Gastroesophageal sphincter (tissue), 4 donors: Measurements from ENCODE around the gene TXNRD1. TPM values are rescaled to one million over a fixed set of nuclear protein-coding genes. Genes with fewer than 3 reads are reported as not detected.
"Not testable (repeated sequence)": the region's sequence is repeated elsewhere in the genome, so short reads cannot be mapped to it uniquely, and the experiment has no call there.

Source experiments
- ATAC-seq: fragments of 150-250 bp; one replicate; pipeline ENCODE4 v1.9.1; 2016; ENCODE audit warnings: mild to moderate bottlenecking, moderate library complexity
- H3K27ac ChIP-seq, 4 donors: fragments of 200-600 bp; sonication (generic) in 3 of 4; 1 replicate in 3 of 4; 2 replicates in 1 of 4; pipeline ENCODE4 v1.5.1; 2016 to 2019
- H3K27me3 ChIP-seq: fragments of 200-600 bp; sonication (generic); one replicate; pipeline ENCODE4 v1.5.1; 2019
- H3K36me3 ChIP-seq, 2 donors: fragments of 200-600 bp; sonication (generic); one replicate each; pipeline ENCODE4 v1.5.1; 2019; ENCODE audit warnings: control low read depth in 1 of 2
- H3K4me1 ChIP-seq, 3 donors: fragments of 200-600 bp; sonication (generic); 1 replicate in 2 of 3; 2 replicates in 1 of 3; pipeline ENCODE4 v1.5.1; 2016 to 2019; ENCODE audit warnings: control low read depth in 2 of 3
- H3K4me3 ChIP-seq, 2 donors: fragments of 200-600 bp; sonication (generic); one replicate each; pipeline ENCODE4 v1.5.1; 2019; ENCODE audit warnings: mild to moderate bottlenecking in 1 of 2, moderate library complexity in 1 of 2
- H3K9me3 ChIP-seq, 3 donors: fragments of 200-600 bp; sonication (generic); one replicate each; pipeline ENCODE4 v1.5.1; 2017 to 2019; ENCODE audit warnings: control low read depth in 2 of 3
- CTCF ChIP-seq, 4 experiments: fragments of 200-600 bp in 2 of 4; fragments of 450-650 bp in 2 of 4; sonication (generic) in 1 of 4; IDR thresholded peaks; one replicate each; pipeline ENCODE4 v1.5.1; 2017 to 2019; ENCODE audit warnings: antibody characterized with exemption in 4 of 4, mild to moderate bottlenecking in 2 of 4, moderate library complexity in 2 of 4
- EP300 ChIP-seq: sonication (generic); formaldehyde crosslinking; IDR thresholded peaks from one replicate; pipeline ENCODE4 v1.6.1; 2017; ENCODE audit warnings: antibody characterized with exemption, mild to moderate bottlenecking
- POLR2A ChIP-seq, 2 donors: fragments of 450-650 bp; IDR thresholded peaks; one replicate each; pipeline ENCODE4 v1.6.1; 2017; ENCODE audit warnings: antibody characterized with exemption in 2 of 2, mild to moderate bottlenecking in 2 of 2, moderate library complexity in 1 of 2
- POLR2AphosphoS5 ChIP-seq: sonication (generic); formaldehyde crosslinking; IDR thresholded peaks from one replicate; pipeline ENCODE4 v1.6.1; 2017; ENCODE audit warnings: antibody characterized with exemption
- WGBS, 2 donors: methylation state at CpG; one replicate each; pipeline ENCODE4 v1.1.5; 2018; ENCODE audit warnings: low coverage in 1 of 2; 5-methylcytosine and 5-hydroxymethylcytosine counted together
- total RNA-seq, 4 donors: library from RNA; depleted of rRNA; stranded (reverse); fragments of >200 nt; gene quantifications; one replicate each; pipeline ENCODE4 v1.1.0, GENCODE V29; 2016

Gene TXNRD1
- total RNA-seq, 4 donors from 2014 or later, result 230 to 458 (median 305) TPM

GRCh38 chr12:104168596-104168995 is 47.0 kb upstream of the TXNRD1 start:
- Histone ChIP-seq H3K27me3 (no peaks in the 10 kb centered on the region), H3K27ac (no peak overlapping the region), H3K4me3 (no peak overlapping the region), H3K4me1 (no peaks in the 10 kb centered on the region), H3K9me3 (no peaks in the 10 kb centered on the region), H3K36me3 (no peaks in the 10 kb centered on the region)
- no peak for ATAC-seq
- 89 to 96% methylated on average over 4 to 5 of the region's 5 CpGs for WGBS, 2 donors
- TF ChIP-seq POLR2A (IDR thresholded peaks at IDR 0.05) (no peak), EP300 (no peak), CTCF (IDR thresholded peaks at IDR 0.05) (no peak), POLR2AphosphoS5 (no peak)

- H3K9me3 ChIP-seq, result no peaks in the 10 kb centered on the region
- WGBS, 2 donors, result 76 to 78% methylated on average over 12 to 19 of the region's 28 CpGs
- no peak overlapping the region for H3K4me3 ChIP-seq
- no peaks in the 10 kb centered on the region for H3K36me3 ChIP-seq
- ATAC-seq, result no peak
- no peaks in the 10 kb centered on the region for H3K27me3 ChIP-seq
- no peak for TF ChIP-seq POLR2AphosphoS5
- TF ChIP-seq CTCF (IDR thresholded peaks at IDR 0.05), result no peak
- TF ChIP-seq EP300, result no peak
- TF ChIP-seq POLR2A (IDR thresholded peaks at IDR 0.05), result no peak
- H3K27ac ChIP-seq, result no peak overlapping the region
- H3K4me1 ChIP-seq, result peaks cover 3 to 6% (median 3%) of the 10 kb centered on the region in 3 donors
Observed at GRCh38 chr12:104171785-104172569, 43.6 kb upstream of the TXNRD1 start.

- Histone ChIP-seq H3K9me3 (no peaks in the 10 kb centered on the region), H3K27me3 (no peaks in the 10 kb centered on the region), H3K4me1 (peaks cover 6 to 10% (median 6%) of the 10 kb centered on the region in 3 donors), H3K4me3 (no peak overlapping the region), H3K27ac (no peak overlapping the region), H3K36me3 (no peaks in the 10 kb centered on the region)
- TF ChIP-seq POLR2AphosphoS5 (no peak), CTCF (IDR thresholded peaks at IDR 0.05) (no peak), POLR2A (IDR thresholded peaks at IDR 0.05) (no peak), EP300 (no peak)
- no peak for ATAC-seq
- WGBS, 2 donors, result 92 to 93% methylated on average over 4 to 6 of the region's 6 CpGs
Observed at GRCh38 chr12:104172570-104172947, 43.0 kb upstream of the TXNRD1 start.

GRCh38 chr12:104173804-104174203 is 41.8 kb upstream of the TXNRD1 start:
- H3K36me3 ChIP-seq, H3K9me3 ChIP-seq, H3K4me3 ChIP-seq, H3K27ac ChIP-seq, ATAC-seq, H3K27me3 ChIP-seq: not testable (repeated sequence)
- 96 to 100% methylated on average over 2 to 4 of the region's 5 CpGs for WGBS, 2 donors
- peaks cover 13 to 22% (median 15%) of the 10 kb centered on the region in 3 donors for H3K4me1 ChIP-seq

- ATAC-seq, result no peak
- Histone ChIP-seq H3K9me3 (no peaks in the 10 kb centered on the region), H3K27ac (peak overlapping the region in 2 of 4 donors; percentile 81 to 86), H3K4me3 (no peak overlapping the region), H3K4me1 (peaks cover 13 to 41% (median 21%) of the 10 kb centered on the region in 3 donors), H3K27me3 (no peaks in the 10 kb centered on the region), H3K36me3 (no peaks in the 10 kb centered on the region)
- 0 to 84% methylated on average over 1 to 8 of the region's 10 CpGs for WGBS, 2 donors
- TF ChIP-seq CTCF (IDR thresholded peaks at IDR 0.05) (no peak), EP300 (no peak), POLR2A (IDR thresholded peaks at IDR 0.05) (no peak), POLR2AphosphoS5 (no peak)
Observed at GRCh38 chr12:104175726-104176247, 39.8 kb upstream of the TXNRD1 start.
